Activated T-helper 2 cell treated with anti-CD3 and anti-CD28 coated beads, Interferon-gamma antibody, Interleukin-2, Interleukin-4, amounts not matched to agents 10 μg/mL and 5 μg/mL and 100 μg/mL, durations not matched to agents 14 hours and 24 hours and 36 hours (primary cell): ENCODE data around the gene TBC1D9B. TPM values are rescaled to one million over a fixed set of nuclear protein-coding genes. Genes with fewer than 3 reads are reported as not detected.
"Not testable (repeated sequence)": the region's sequence is repeated elsewhere in the genome, so short reads cannot be mapped to it uniquely, and the experiment has no call there.

Experiments
- DNase-seq: peaks from one replicate; pipeline ENCODE4 v3.0.0; 2021; ENCODE audit warnings: low spot score
- H3K27ac Mint-ChIP-seq: one replicate; pipeline ENCODE4 v1.8.0; 2021; ENCODE audit warnings: mixed read lengths
- H3K27me3 Mint-ChIP-seq: one replicate; pipeline ENCODE4 v1.8.0; 2021; ENCODE audit warnings: low read depth, mixed read lengths
- H3K36me3 Mint-ChIP-seq: one replicate; pipeline ENCODE4 v1.8.0; 2021; ENCODE audit warnings: low read depth, mixed read lengths
- H3K4me1 Mint-ChIP-seq: one replicate; pipeline ENCODE4 v1.8.0; 2021; ENCODE audit warnings: low read depth, mixed read lengths
- H3K4me3 Mint-ChIP-seq: one replicate; pipeline ENCODE4 v1.8.0; 2021; ENCODE audit warnings: low read depth, mild to moderate bottlenecking, moderate library complexity, mixed read lengths
- H3K9me3 Mint-ChIP-seq: one replicate; pipeline ENCODE4 v1.8.0; 2021; ENCODE audit warnings: mixed read lengths
- intact Hi-C: fragments of 100-400 bp; cut with micrococcal nuclease; formaldehyde crosslinking; loops from one replicate; pipeline ENCODE4 v1.15.1; 2023
- total RNA-seq: library from RNA; stranded (reverse); gene quantifications from 2 replicates; pipeline ENCODE4 v1.2.3, GENCODE V29; 2022

Gene TBC1D9B
- total RNA-seq, 1 donor from 2014 or later, result 125 TPM

DNA sequence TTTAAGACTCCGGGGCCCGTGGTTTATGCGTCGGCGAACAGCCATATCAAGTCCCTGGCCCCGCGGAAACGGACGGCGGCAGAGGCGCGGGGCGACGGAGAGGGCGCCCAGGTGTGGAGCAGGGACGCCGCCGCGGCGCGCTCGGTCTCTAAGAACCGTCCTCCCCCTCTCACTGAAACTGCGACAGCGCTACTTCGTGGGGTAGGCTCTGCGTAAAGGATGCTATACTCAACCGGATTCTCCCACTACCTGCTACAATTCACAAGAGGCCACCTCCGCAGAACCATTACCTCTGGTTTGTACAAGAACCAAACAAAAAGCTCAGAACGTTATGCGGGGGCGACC lies 49.5 kb downstream of the TBC1D9B start:
- Mint-ChIP-seq H3K9me3 (no peaks in the 10 kb centered on the region), H3K27me3 (no peaks in the 10 kb centered on the region), H3K27ac (peak overlapping the region; percentile 74), H3K4me1 (peaks cover 9% of the 10 kb centered on the region), H3K36me3 (peaks cover 12% of the 10 kb centered on the region), H3K4me3 (peak overlapping the region; percentile 96)
- intact Hi-C loops, result loop anchor here (1.0 to 5.0 kb wide), 3 partner anchors 22 to 56 kb away; partner anchors contain the start of gene SQSTM1
- DNase-seq, result peak; percentile 44

- Mint-ChIP-seq H3K4me3 (no peak overlapping the region), H3K27ac (no peak overlapping the region), H3K27me3 (no peaks in the 10 kb centered on the region), H3K4me1 (peaks cover 8% of the 10 kb centered on the region), H3K36me3 (no peaks in the 10 kb centered on the region), H3K9me3 (no peaks in the 10 kb centered on the region)
- no peak for DNase-seq
- intact Hi-C loops, result no loop called here
Measured at GRCh38 chr5:179854356-179854755, 53.3 kb downstream of the TBC1D9B start.

DNA sequence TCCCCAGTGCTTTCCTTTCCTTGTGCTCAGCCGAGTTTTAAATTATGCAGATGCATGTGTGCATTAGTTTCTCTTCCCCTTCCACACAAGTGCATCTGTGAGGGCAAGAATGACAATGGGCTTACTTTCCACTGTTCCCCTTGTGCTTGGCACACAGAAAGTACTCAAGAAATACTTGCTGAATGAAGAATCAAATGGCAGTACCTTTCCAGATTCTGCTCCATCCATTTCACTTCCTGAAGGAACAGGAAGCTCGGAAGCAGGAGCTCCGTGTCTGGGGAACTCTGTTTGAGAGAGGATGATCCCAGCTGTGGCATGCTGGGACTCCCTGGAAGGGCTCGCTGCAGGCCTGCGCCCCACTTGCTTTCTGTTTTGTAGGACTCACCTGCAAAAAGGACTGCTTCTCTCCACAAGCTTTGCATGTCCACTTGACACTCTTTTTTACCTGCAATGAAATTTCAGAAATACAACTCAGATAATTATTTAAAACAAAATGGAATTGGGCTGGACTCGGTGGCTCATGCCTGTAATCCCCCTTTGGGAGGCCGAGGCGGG lies 54.6 kb downstream of the TBC1D9B start:
- Mint-ChIP-seq H3K27ac (no peak overlapping the region), H3K9me3 (no peaks in the 10 kb centered on the region), H3K36me3 (no peaks in the 10 kb centered on the region), H3K27me3 (no peaks in the 10 kb centered on the region), H3K4me1 (peaks cover 7% of the 10 kb centered on the region), H3K4me3 (no peak overlapping the region)
- no peak for DNase-seq
- intact Hi-C loops, result no loop called here

GRCh38 chr5:179841621-179842020 lies 66.1 kb downstream of the TBC1D9B start:
- no peak overlapping the region for H3K27ac Mint-ChIP-seq
- no peak overlapping the region for H3K4me3 Mint-ChIP-seq
- H3K27me3 Mint-ChIP-seq, result no peaks in the 10 kb centered on the region
- intact Hi-C loops, result no loop called here
- no peak for DNase-seq
- H3K4me1 Mint-ChIP-seq, result peaks cover 7% of the 10 kb centered on the region
- H3K9me3 Mint-ChIP-seq, result peaks cover 4% of the 10 kb centered on the region
- H3K36me3 Mint-ChIP-seq, result peaks cover 49% of the 10 kb centered on the region

GRCh38 chr5:179840766-179841165 lies 66.9 kb downstream of the TBC1D9B start:
- no peak overlapping the region for H3K27ac Mint-ChIP-seq
- DNase-seq, result no peak
- H3K4me3 Mint-ChIP-seq, result no peak overlapping the region
- intact Hi-C loops, result no loop called here
- H3K36me3 Mint-ChIP-seq, result peaks cover 50% of the 10 kb centered on the region
- peaks cover 4% of the 10 kb centered on the region for H3K9me3 Mint-ChIP-seq
- no peaks in the 10 kb centered on the region for H3K27me3 Mint-ChIP-seq
- H3K4me1 Mint-ChIP-seq, result peaks cover 15% of the 10 kb centered on the region

- H3K27ac Mint-ChIP-seq, result no peak overlapping the region
- H3K36me3 Mint-ChIP-seq, result peaks cover 53% of the 10 kb centered on the region
- H3K9me3 Mint-ChIP-seq, result peaks cover 4% of the 10 kb centered on the region
- intact Hi-C loops, result no loop called here
- H3K4me1 Mint-ChIP-seq, result peaks cover 15% of the 10 kb centered on the region
- DNase-seq, result no peak
- H3K27me3 Mint-ChIP-seq, result no peaks in the 10 kb centered on the region
- H3K4me3 Mint-ChIP-seq, result no peak overlapping the region
Measured at GRCh38 chr5:179840321-179840720, 67.4 kb downstream of the TBC1D9B start.

GRCh38 chr5:179839328-179840256 lies 68.1 kb downstream of the TBC1D9B start:
- intact Hi-C loops, result loop anchor here (5.0 kb wide), 1 partner anchor 37 kb away; no protein-coding TSS in a partner anchor
- H3K27me3 Mint-ChIP-seq, result no peaks in the 10 kb centered on the region
- no peaks in the 10 kb centered on the region for H3K9me3 Mint-ChIP-seq
- no peak for DNase-seq
- H3K4me1 Mint-ChIP-seq, result peaks cover 15% of the 10 kb centered on the region
- H3K27ac Mint-ChIP-seq, result no peak overlapping the region
- no peak overlapping the region for H3K4me3 Mint-ChIP-seq
- H3K36me3 Mint-ChIP-seq, result peaks cover 53% of the 10 kb centered on the region

- Mint-ChIP-seq H3K4me3 (no peak overlapping the region), H3K9me3 (no peaks in the 10 kb centered on the region), H3K27me3 (no peaks in the 10 kb centered on the region), H3K4me1 (peaks cover 15% of the 10 kb centered on the region), H3K27ac (peak overlapping the region; percentile 89), H3K36me3 (peaks cover 67% of the 10 kb centered on the region)
- intact Hi-C loops, result loop anchor here (2.0 to 5.0 kb wide), 2 partner anchors 17 to 35 kb away; partner anchors contain the start of gene SQSTM1
- no peak for DNase-seq
Measured at GRCh38 chr5:179837076-179838011, 70.4 kb downstream of the TBC1D9B start.

DNA sequence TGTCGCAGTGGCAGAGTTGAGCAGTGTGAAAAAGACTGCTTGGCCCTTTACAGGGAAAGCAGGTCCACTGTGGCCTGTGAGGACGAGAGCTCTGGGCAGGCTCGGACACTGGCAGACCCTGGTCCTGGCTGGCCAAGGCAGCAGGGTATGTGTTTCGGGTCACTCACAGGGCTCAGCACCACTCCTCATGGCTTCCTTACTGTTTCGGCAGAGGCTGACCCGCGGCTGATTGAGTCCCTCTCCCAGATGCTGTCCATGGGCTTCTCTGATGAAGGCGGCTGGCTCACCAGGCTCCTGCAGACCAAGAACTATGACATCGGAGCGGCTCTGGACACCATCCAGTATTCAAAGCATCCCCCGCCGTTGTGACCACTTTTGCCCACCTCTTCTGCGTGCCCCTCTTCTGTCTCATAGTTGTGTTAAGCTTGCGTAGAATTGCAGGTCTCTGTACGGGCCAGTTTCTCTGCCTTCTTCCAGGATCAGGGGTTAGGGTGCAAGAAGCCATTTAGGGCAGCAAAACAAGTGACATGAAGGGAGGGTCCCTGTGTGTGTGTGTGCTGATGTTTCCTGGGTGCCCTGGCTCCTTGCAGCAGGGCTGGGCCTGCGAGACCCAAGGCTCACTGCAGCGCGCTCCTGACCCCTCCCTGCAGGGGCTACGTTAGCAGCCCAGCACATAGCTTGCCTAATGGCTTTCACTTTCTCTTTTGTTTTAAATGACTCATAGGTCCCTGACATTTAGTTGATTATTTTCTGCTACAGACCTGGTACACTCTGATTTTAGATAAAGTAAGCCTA lies 71.3 kb downstream of the TBC1D9B start:
- DNase-seq, result peak; percentile 64
- Mint-ChIP-seq H3K27ac (peak overlapping the region; percentile 89), H3K9me3 (no peaks in the 10 kb centered on the region), H3K4me1 (peaks cover 15% of the 10 kb centered on the region), H3K4me3 (peak overlapping the region; percentile 22), H3K27me3 (no peaks in the 10 kb centered on the region), H3K36me3 (peaks cover 70% of the 10 kb centered on the region)
- intact Hi-C loops, result loop anchor here (1.0 to 5.0 kb wide), 3 partner anchors 16 to 34 kb away; partner anchors contain the start of genes MRNIP and SQSTM1

DNA sequence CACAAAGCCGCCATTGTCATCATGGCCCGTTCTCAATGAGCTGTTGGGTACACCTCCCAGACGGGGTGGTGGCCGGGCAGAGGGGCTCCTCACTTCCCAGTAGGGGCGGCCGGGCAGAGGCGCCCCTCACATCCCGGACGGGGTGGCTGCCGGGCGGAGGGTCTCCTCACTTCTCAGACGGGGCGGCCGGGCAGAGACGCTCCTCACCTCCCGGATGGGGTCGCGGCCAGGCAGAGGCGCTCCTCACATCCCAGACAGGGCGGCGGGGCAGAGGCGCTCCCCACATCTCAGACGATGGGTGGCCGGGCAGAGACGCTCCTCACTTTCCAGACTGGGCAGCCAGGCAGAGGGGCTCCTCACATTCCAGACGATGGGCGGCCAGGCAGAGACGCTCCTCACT lies 72.8 kb downstream of the TBC1D9B start:
- H3K4me1 Mint-ChIP-seq, result peaks cover 15% of the 10 kb centered on the region
- not testable (repeated sequence) for DNase-seq, H3K4me3 Mint-ChIP-seq, H3K9me3 Mint-ChIP-seq, H3K27me3 Mint-ChIP-seq, H3K27ac Mint-ChIP-seq
- peaks cover 73% of the 10 kb centered on the region for H3K36me3 Mint-ChIP-seq
- intact Hi-C loops, result loop anchor here (5.0 kb wide), 1 partner anchor 33 kb away; no protein-coding TSS in a partner anchor

DNA sequence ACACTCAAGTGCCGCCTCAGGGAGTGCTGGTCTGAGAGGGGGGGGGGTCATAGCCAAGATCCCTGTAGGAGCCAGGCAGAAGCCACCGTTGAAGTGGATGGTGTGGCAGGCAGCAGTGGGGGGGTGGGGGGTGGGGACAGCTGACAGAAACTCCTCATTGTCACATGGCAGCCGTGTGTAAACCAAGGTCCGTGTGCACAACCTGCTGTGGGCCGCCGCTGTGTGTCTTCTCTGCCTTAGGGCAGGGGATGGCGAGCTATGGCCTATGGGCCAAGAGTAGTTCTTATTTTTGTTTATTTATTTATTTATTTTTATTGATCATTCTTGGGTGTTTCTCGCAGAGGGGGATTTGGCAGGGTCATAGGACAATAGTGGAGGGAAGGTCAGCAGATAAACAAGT lies 73.6 kb downstream of the TBC1D9B start:
- no peaks in the 10 kb centered on the region for H3K27me3 Mint-ChIP-seq
- peaks cover 76% of the 10 kb centered on the region for H3K36me3 Mint-ChIP-seq
- H3K4me1 Mint-ChIP-seq, result peaks cover 17% of the 10 kb centered on the region
- intact Hi-C loops, result no loop called here
- no peak for DNase-seq
- H3K27ac Mint-ChIP-seq, result no peak overlapping the region
- H3K9me3 Mint-ChIP-seq, result no peaks in the 10 kb centered on the region
- no peak overlapping the region for H3K4me3 Mint-ChIP-seq

- intact Hi-C loops, result no loop called here
- H3K4me1 Mint-ChIP-seq, result peaks cover 18% of the 10 kb centered on the region
- peaks cover 80% of the 10 kb centered on the region for H3K36me3 Mint-ChIP-seq
- no peaks in the 10 kb centered on the region for H3K9me3 Mint-ChIP-seq
- no peak for DNase-seq
- H3K4me3 Mint-ChIP-seq, result no peak overlapping the region
- H3K27ac Mint-ChIP-seq, result no peak overlapping the region
- H3K27me3 Mint-ChIP-seq, result no peaks in the 10 kb centered on the region
Measured at GRCh38 chr5:179833709-179834070, 74.0 kb downstream of the TBC1D9B start.
